H1 (cell line): ENCODE results near the gene BHLHE23. TPM values are rescaled to one million over a fixed set of nuclear protein-coding genes. Genes with fewer than 3 reads are reported as not detected.

Experiments used
- CTCF ChIA-PET: fragments of 300-600 bp; sonication (Branson Sonifier 250); formaldehyde crosslinking; loops from one replicate; lab custom pipeline; 2021; ENCODE audit not compliant: partially characterized antibody; lab: Charles Lee
- POLR2A ChIA-PET: fragments of 300-600 bp; sonication (Branson Sonifier 250); formaldehyde crosslinking; loops from one replicate; lab custom pipeline; 2021; ENCODE audit warnings: inconsistent platforms; ENCODE audit not compliant: partially characterized antibody; lab: Charles Lee
- DNase-seq, 2 experiments: peaks; one replicate each; pipeline versions ENCODE4 v3.0.0 to v3.0.0-alpha.2; 2010 to 2022; ENCODE audit warnings: low spot score in 2 of 2, low read depth in 1 of 2, mixed read lengths in 1 of 2
- FAIRE-seq: peaks from 2 replicates; lab custom pipeline; 2011; peaks lifted over from hg19 to GRCh38; lab: Jason Lieb, UNC
- H2AFZ ChIP-seq: 2 replicates; pipeline ENCODE4 v1.8.1; 2012; ENCODE audit warnings: low read length, inconsistent platforms
- H2AK5ac ChIP-seq: 2 replicates; pipeline ENCODE4 v1.6.1; 2013; ENCODE audit warnings: low read depth, low read length
- H2BK120ac ChIP-seq: replicated peaks from 2 replicates; pipeline ENCODE3; 2013; ENCODE audit warnings: low read depth, low read length, inconsistent platforms
- H2BK12ac ChIP-seq: 2 replicates; pipeline ENCODE4 v1.6.1; 2013; ENCODE audit warnings: low read depth, low read length
- H2BK15ac ChIP-seq: 2 replicates; pipeline ENCODE4 v1.6.1; 2013; ENCODE audit warnings: low read length
- H2BK20ac ChIP-seq: 2 replicates; pipeline ENCODE4 v1.6.1; 2013; ENCODE audit warnings: low read length
- H2BK5ac ChIP-seq: 2 replicates; pipeline ENCODE4 v1.6.1; 2013; ENCODE audit warnings: low read depth, low read length
- H3K14ac ChIP-seq: 2 replicates; pipeline ENCODE4 v1.6.1; 2013; ENCODE audit warnings: inconsistent platforms; ENCODE audit not compliant: insufficient read length
- H3K18ac ChIP-seq: 2 replicates; pipeline ENCODE4 v1.6.1; 2013; ENCODE audit warnings: low read length; ENCODE audit errors: extremely low read depth
- H3K23ac ChIP-seq: 2 replicates; pipeline ENCODE4 v1.6.1; 2013; ENCODE audit warnings: inconsistent platforms; ENCODE audit not compliant: insufficient read length
- H3K23me2 ChIP-seq: 2 replicates; pipeline ENCODE4 v1.6.1; 2013; ENCODE audit warnings: low read depth, low read length
- H3K27ac ChIP-seq: 2 replicates; pipeline ENCODE4 v1.6.1; 2011; ENCODE audit warnings: low read depth, low read length, inconsistent platforms
- H3K27me3 ChIP-seq, 4 experiments: replicated peaks in 1 of 4; 1 replicate in 1 of 4; 2 replicates in 3 of 4; pipeline versions ENCODE4 v1.6.1 to v1.8.1; 2011 to 2013; ENCODE audit warnings: low read length in 3 of 4, mild to moderate bottlenecking in 3 of 4, inconsistent platforms in 2 of 4, mixed read lengths in 2 of 4, moderate library complexity in 1 of 4; ENCODE audit not compliant: control insufficient read depth in 3 of 4, insufficient read depth in 3 of 4; ENCODE audit errors: extremely low read depth in 1 of 4
- H3K36me3 ChIP-seq, 4 experiments: 2 replicates each; pipeline versions ENCODE4 v1.6.1 to v1.8.1; 2011 to 2013; ENCODE audit warnings: mild to moderate bottlenecking in 4 of 4, low read length in 3 of 4, moderate library complexity in 2 of 4, control low read depth in 1 of 4, inconsistent platforms in 1 of 4; ENCODE audit not compliant: insufficient read depth in 4 of 4, control insufficient read depth in 2 of 4
- H3K4ac ChIP-seq: replicated peaks from 2 replicates; pipeline ENCODE3; 2013; ENCODE audit warnings: low read length, low read depth, mixed read lengths, inconsistent platforms; ENCODE audit not compliant: insufficient read length
- H3K4me1 ChIP-seq, 4 experiments: replicated peaks in 1 of 4; 1 replicate in 1 of 4; 2 replicates in 3 of 4; pipeline versions ENCODE4 v1.6.1 to v1.8.1; 2011 to 2013; ENCODE audit warnings: low read length in 3 of 4, inconsistent platforms in 2 of 4, mixed read lengths in 1 of 4; ENCODE audit not compliant: insufficient read depth in 4 of 4, control insufficient read depth in 3 of 4
- H3K4me2 ChIP-seq, 2 experiments: 2 replicates each; pipeline versions ENCODE4 v1.6.1 to v1.8.1; 2011 to 2013; ENCODE audit warnings: low read depth in 2 of 2, low read length in 2 of 2, control low read depth in 1 of 2, inconsistent platforms in 1 of 2, mild to moderate bottlenecking in 1 of 2; ENCODE audit not compliant: insufficient read depth in 1 of 2
- H3K4me3 ChIP-seq, 4 experiments: fragments of 200-600, 300-600 bp in 1 of 4; sonication (generic), shearing (Covaris generic), sonication (Bioruptor Twin) in 1 of 4; 2 replicates each; pipeline versions ENCODE4 v1.5.1 to v1.8.1; 2011 to 2016; ENCODE audit warnings: low read length in 4 of 4, low read depth in 3 of 4, control low read depth in 2 of 4, inconsistent platforms in 2 of 4, mild to moderate bottlenecking in 2 of 4, mixed read lengths in 1 of 4, moderate library complexity in 1 of 4; ENCODE audit not compliant: insufficient read depth in 2 of 4; ENCODE audit errors: extremely low read depth in 1 of 4
- H3K56ac ChIP-seq: replicated peaks from 2 replicates; pipeline ENCODE3; 2013; ENCODE audit warnings: low read depth, mild to moderate bottlenecking, mixed read lengths, low read length, inconsistent platforms; ENCODE audit not compliant: insufficient read length
- H3K79me1 ChIP-seq: 2 replicates; pipeline ENCODE4 v1.6.1; 2013; ENCODE audit warnings: low read depth, low read length, control low read depth
- H3K79me2 ChIP-seq, 2 experiments: 2 replicates each; pipeline versions ENCODE4 v1.6.1 to v1.8.1; 2012 to 2013; ENCODE audit warnings: low read length in 2 of 2, mild to moderate bottlenecking in 2 of 2, inconsistent platforms in 1 of 2; ENCODE audit not compliant: insufficient read depth in 2 of 2, control insufficient read depth in 1 of 2
- H3K9ac ChIP-seq, 4 experiments: replicated peaks in 1 of 4; 1 replicate in 1 of 4; 2 replicates in 3 of 4; pipeline versions ENCODE4 v1.6.1 to v1.8.1; 2011 to 2013; ENCODE audit warnings: low read depth in 3 of 4, low read length in 3 of 4, control low read depth in 2 of 4, mild to moderate bottlenecking in 2 of 4, moderate library complexity in 2 of 4, inconsistent platforms in 1 of 4; ENCODE audit errors: extremely low read depth in 1 of 4
- H3K9me3 ChIP-seq, 2 experiments: 2 replicates each; pipeline versions ENCODE4 v1.6.1 to v1.8.1; 2012 to 2013; ENCODE audit warnings: mild to moderate bottlenecking in 2 of 2, moderate library complexity in 2 of 2, control low read depth in 1 of 2, inconsistent platforms in 1 of 2, low read depth in 1 of 2, low read length in 1 of 2, mixed read lengths in 1 of 2; ENCODE audit not compliant: insufficient read depth in 2 of 2
- H4K20me1 ChIP-seq, 2 experiments: replicated peaks in 1 of 2; 2 replicates each; pipeline versions ENCODE3 to v1.8.1; 2011 to 2013; ENCODE audit warnings: inconsistent platforms in 2 of 2, low read length in 2 of 2, mild to moderate bottlenecking in 1 of 2; ENCODE audit not compliant: insufficient read depth in 2 of 2, control insufficient read depth in 1 of 2
- H4K5ac ChIP-seq: 2 replicates; pipeline ENCODE4 v1.6.1; 2013; ENCODE audit warnings: low read length, low read depth, mixed read lengths, inconsistent platforms; ENCODE audit not compliant: insufficient read length
- H4K8ac ChIP-seq: 2 replicates; pipeline ENCODE4 v1.8.0; 2013; ENCODE audit warnings: mild to moderate bottlenecking, moderate library complexity, low read length, inconsistent platforms; ENCODE audit not compliant: insufficient read depth; ENCODE audit errors: extremely low read depth
- H4K91ac ChIP-seq: replicated peaks from 2 replicates; pipeline ENCODE3; 2013; ENCODE audit warnings: low read length, mixed read lengths, inconsistent platforms; ENCODE audit not compliant: insufficient read length
- BRCA1 ChIP-seq: IDR thresholded peaks from 2 replicates; pipeline ENCODE4 v1.6.1; 2012; ENCODE audit warnings: low read depth, low read length, improper control_type of control experiment
- PHF8 ChIP-seq: fragments of 200-600 bp; sonication (generic); conservative IDR thresholded peaks from 2 replicates; pipeline ENCODE4 v1.7.1; 2012; ENCODE audit warnings: low read depth, mild to moderate bottlenecking, inconsistent platforms, low read length, moderate library complexity
- SIX5 ChIP-seq: IDR thresholded peaks from 2 replicates; pipeline ENCODE4 v1.6.1; 2011; ENCODE audit warnings: mild to moderate bottlenecking, low read depth, low read length
- SP2 ChIP-seq: IDR thresholded peaks from 2 replicates; pipeline ENCODE4 v1.6.1; 2012; ENCODE audit warnings: mild to moderate bottlenecking, low read length, inconsistent platforms
- WGBS, 2 experiments: shearing (Covaris generic) in 1 of 2; methylation state at CpG; one replicate each; pipeline versions ENCODE4 v1.1.6 to v1.1.7; 2013 to 2015; ENCODE audit warnings: low lambda C conversion rate in 2 of 2, mixed read lengths in 2 of 2, inconsistent platforms in 1 of 2, low coverage in 1 of 2, missing lambda C conversion rate in 1 of 2; ENCODE audit not compliant: insufficient replicate concordance in 2 of 2, insufficient coverage in 1 of 2, insufficient read length in 1 of 2; ENCODE audit errors: extremely low coverage in 1 of 2, missing lambda C conversion rate in 1 of 2; 5-methylcytosine and 5-hydroxymethylcytosine counted together
- polyA plus RNA-seq, 7 experiments: library from polyadenylated mRNA; depleted of rRNA in 3 of 7; stranded (reverse) in 5 of 7; unstranded in 2 of 7; fragments of >200 nt in 5 of 7; fragments of 200-250 nt in 2 of 7; gene quantifications; 1 replicate in 5 of 7; 2 replicates in 1 of 7; 4 replicates in 1 of 7; pipeline versions ENCODE4 v1.2.1 to v1.2.3, GENCODE V29; 2011 to 2013; ENCODE audit warnings: missing spikeins in 2 of 7, mixed read lengths in 2 of 7
- total RNA-seq: library from RNA; stranded (reverse); fragmentation: NEBNext Ultra II Directional; extraction: Animal tissue kit (Norgen Biotek cat#: 25700); gene quantifications from 2 replicates; pipeline ENCODE4 v1.2.1, GENCODE V29; 2021
- TF ChIP-seq, protein P1 (sequence below): IDR thresholded peaks from 2 replicates; pipeline ENCODE4 v1.6.1; 2011; ENCODE audit warnings: low read length, improper control_type of control experiment
- TF ChIP-seq, protein P2 (sequence below): IDR thresholded peaks from 2 replicates; pipeline ENCODE4 v1.6.1; 2012; ENCODE audit warnings: low read length, inconsistent platforms
- TF ChIP-seq, protein P3 (sequence below): IDR thresholded peaks from 2 replicates; pipeline ENCODE4 v1.6.1; 2012; ENCODE audit warnings: inconsistent platforms

BHLHE23 gene
- total and polyA plus RNA-seq, 2 of the 8 experiments (the other 6 are each of a cell fraction or from before 2014, with no cell fraction given) = 0.47 TPM; not detected in 1

DNA sequence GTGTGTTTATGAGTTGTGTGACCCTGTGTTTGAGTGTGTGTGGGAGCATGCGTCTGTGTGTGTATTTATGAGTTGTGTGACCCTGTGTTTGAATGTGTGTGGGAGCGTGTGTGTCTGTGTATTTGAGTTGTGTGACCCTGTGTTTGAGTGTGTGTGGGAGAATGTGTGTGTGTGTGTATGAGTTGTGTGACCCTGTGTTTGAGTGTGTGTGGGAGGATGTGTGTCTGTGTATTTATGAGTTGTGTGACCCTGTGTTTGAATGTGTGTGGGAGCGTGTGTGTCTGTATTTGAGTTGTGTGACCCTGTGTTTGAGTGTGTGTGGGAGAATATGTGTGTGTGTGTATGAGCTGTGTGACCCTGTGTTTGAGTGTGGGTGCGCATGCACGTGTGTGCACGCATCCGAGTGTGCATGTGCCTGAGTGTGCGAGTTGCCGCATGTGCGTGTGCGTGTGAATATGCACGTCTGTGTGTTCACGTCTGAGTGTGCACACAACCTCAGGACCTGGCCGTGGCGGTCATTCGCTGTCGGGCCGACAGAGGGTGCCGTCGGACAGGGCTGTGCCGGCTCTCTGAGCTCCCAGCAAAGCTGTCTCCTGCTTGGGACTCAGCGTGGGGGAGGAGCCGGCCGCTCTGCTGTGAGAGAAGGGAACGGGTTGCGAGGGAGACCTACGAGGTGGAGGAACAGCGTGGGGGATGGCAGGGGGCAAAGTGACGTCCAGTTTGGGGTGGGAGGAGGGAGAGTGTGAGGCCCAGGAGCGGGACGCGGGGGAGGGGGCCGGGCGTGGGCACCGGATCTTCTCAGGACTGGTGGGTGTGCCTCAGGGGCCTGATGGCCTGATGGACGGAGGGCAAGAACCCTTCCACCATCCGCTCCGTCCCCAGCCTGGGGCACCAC lies 34.6 kb downstream of the BHLHE23 start:
- Histone ChIP-seq H3K36me3 (no peaks in the 10 kb centered on the region), H3K23me2 (peaks cover 13% of the 10 kb centered on the region; the same call in 1 of the 2 replicates), H2BK20ac (peak overlapping the region; percentile 18; the same call in 1 of the 2 replicates), H3K56ac (no peak overlapping the region), H2AFZ (no peak overlapping the region), H3K27me3 (peaks cover 8 to 37% (median 23%) of the 10 kb centered on the region in 4 experiments), H2BK5ac (no peak overlapping the region), H2BK15ac (0 out of 2 replicates have a peak overlapping the region, but pooled peaks have one; percentile 93), H3K27ac (no peak overlapping the region), H2BK12ac (peak overlapping the region; percentile 90; the same call in 1 of the 2 replicates), H4K91ac (peak overlapping the region; percentile 74), H4K5ac (no peak overlapping the region), H4K8ac (no peak overlapping the region), H2AK5ac (0 out of 2 replicates have a peak overlapping the region, but pooled peaks have one; percentile 56), H2BK120ac (peak overlapping the region; percentile 72), H3K79me2 (no peaks in the 10 kb centered on the region), H3K9ac (no peak overlapping the region), H3K4me2 (peak overlapping the region; percentile 18 to 69), H4K20me1 (peaks cover 0 to 8% of the 10 kb centered on the region in 2 experiments), H3K23ac (no peak overlapping the region), H3K79me1 (no peaks in the 10 kb centered on the region), H3K18ac (peak overlapping the region; percentile 60), H3K4me3 (peak overlapping the region in 3 of 4 experiments; percentile 15 to 55 (median 34); a peak in 5 of 8 replicates), H3K14ac (no peak overlapping the region), H3K9me3 (no peaks in the 10 kb centered on the region), H3K4me1 (peaks cover 2 to 20% (median 11%) of the 10 kb centered on the region in 4 experiments), H3K4ac (peak overlapping the region; percentile 85)
- ChIA-PET CTCF (interaction anchor here (0.6 to 1.8 kb wide), 33 partner anchors 13 to 380 kb away, joined by 3 to 9 read pairs (median 4); partner anchors contain the start of gene BIRC7), POLR2A (interaction anchor here (0.8 to 1.8 kb wide), 6 partner anchors 27 to 56 kb away, joined by 3 to 12 read pairs (median 4); partner anchors contain the start of gene BHLHE23)
- FAIRE-seq = no peak
- DNase-seq = peak; percentile 38 to 97
- 7% methylated on average over 28 of the region's 38 CpGs; no CpG with 5 or more reads in 1 of the 2 experiments for WGBS, 2 experiments
- TF ChIP-seq, protein P1, sequence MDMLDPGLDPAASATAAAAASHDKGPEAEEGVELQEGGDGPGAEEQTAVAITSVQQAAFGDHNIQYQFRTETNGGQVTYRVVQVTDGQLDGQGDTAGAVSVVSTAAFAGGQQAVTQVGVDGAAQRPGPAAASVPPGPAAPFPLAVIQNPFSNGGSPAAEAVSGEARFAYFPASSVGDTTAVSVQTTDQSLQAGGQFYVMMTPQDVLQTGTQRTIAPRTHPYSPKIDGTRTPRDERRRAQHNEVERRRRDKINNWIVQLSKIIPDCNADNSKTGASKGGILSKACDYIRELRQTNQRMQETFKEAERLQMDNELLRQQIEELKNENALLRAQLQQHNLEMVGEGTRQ = no peak
- TF ChIP-seq BRCA1 = no peak
- TF ChIP-seq SIX5 = no peak
- TF ChIP-seq, protein P2, sequence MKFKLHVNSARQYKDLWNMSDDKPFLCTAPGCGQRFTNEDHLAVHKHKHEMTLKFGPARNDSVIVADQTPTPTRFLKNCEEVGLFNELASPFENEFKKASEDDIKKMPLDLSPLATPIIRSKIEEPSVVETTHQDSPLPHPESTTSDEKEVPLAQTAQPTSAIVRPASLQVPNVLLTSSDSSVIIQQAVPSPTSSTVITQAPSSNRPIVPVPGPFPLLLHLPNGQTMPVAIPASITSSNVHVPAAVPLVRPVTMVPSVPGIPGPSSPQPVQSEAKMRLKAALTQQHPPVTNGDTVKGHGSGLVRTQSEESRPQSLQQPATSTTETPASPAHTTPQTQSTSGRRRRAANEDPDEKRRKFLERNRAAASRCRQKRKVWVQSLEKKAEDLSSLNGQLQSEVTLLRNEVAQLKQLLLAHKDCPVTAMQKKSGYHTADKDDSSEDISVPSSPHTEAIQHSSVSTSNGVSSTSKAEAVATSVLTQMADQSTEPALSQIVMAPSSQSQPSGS = no peak
- TF ChIP-seq, protein P3, sequence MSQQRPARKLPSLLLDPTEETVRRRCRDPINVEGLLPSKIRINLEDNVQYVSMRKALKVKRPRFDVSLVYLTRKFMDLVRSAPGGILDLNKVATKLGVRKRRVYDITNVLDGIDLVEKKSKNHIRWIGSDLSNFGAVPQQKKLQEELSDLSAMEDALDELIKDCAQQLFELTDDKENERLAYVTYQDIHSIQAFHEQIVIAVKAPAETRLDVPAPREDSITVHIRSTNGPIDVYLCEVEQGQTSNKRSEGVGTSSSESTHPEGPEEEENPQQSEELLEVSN = no peak
- TF ChIP-seq PHF8 = no peak
- no peak for TF ChIP-seq SP2
